K562 (cell line): ENCODE measurements around the gene STAB2. TPM values are rescaled to one million over a fixed set of nuclear protein-coding genes. Genes with fewer than 3 reads are reported as not detected.

Experiments used
- ATAC-seq: fragments of 200-7000 bp; cut with Tn5 transposase; 3 replicates; pipeline ENCODE4 v1.9.1; 2020; ENCODE audit warnings: moderate library complexity
- BruUV-seq: library from RNA; stranded (reverse); fragments of 400-500 nt; replicated peaks from 2 replicates; lab custom pipeline; 2021; lab: Mats Ljungman, UMichigan
- CTCF ChIA-PET: fragments of 300-600 bp; formaldehyde crosslinking; extraction: SDS; loops from one replicate; lab custom pipeline; 2021; ENCODE audit warnings: low intra/inter-chr PET ratio; lab: Yijun Ruan, JAX
- POLR2A ChIA-PET: fragments of 300-600, 350-650 bp; sonication (Branson Sonifier 250); formaldehyde crosslinking; extraction: SDS; loops from one replicate; lab custom pipeline; 2021; ENCODE audit warnings: antibody characterized with exemption, inconsistent platforms; lab: Yijun Ruan, JAX
- DNase-seq, 4 experiments: peaks; one replicate each; pipeline versions ENCODE4 v3.0.0 to v3.0.0-alpha.2; 2011 to 2018; ENCODE audit warnings: low spot score in 3 of 4, mixed read lengths in 3 of 4; ENCODE audit errors: extremely low read depth in 1 of 4
- FAIRE-seq: peaks from 2 replicates; lab custom pipeline; 2011; peaks lifted over from hg19 to GRCh38; lab: Jason Lieb, UNC
- H2AFZ ChIP-seq: 2 replicates; pipeline ENCODE4 v1.6.0; 2011; ENCODE audit warnings: low read depth, low read length, control low read depth, inconsistent platforms
- H3K27ac ChIP-seq: fragments of 200-600 bp; 3 replicates; pipeline ENCODE4 v1.8.0; 2011; ENCODE audit warnings: low read depth, mild to moderate bottlenecking, control low read depth, inconsistent platforms, low read length, moderate library complexity, mixed read lengths; ENCODE audit errors: extremely low read depth
- H3K27me3 ChIP-seq, 2 experiments: fragments of 300-600 bp in 1 of 2; 2 replicates in 1 of 2; 3 replicates in 1 of 2; pipeline versions ENCODE4 v1.6.0 to v1.8.0; 2011; ENCODE audit warnings: inconsistent platforms in 2 of 2, low read length in 2 of 2, mild to moderate bottlenecking in 1 of 2, mixed read lengths in 1 of 2, moderate library complexity in 1 of 2; ENCODE audit not compliant: control insufficient read depth in 2 of 2, insufficient read depth in 2 of 2
- H3K36me3 ChIP-seq: fragments of 300-600 bp; 3 replicates; pipeline ENCODE4 v1.8.0; 2011; ENCODE audit warnings: mild to moderate bottlenecking, low read length, inconsistent platforms; ENCODE audit not compliant: control insufficient read depth, insufficient read depth
- H3K4me1 ChIP-seq, 2 experiments: fragments of 200-600 bp in 1 of 2; replicated peaks in 1 of 2; 2 replicates in 1 of 2; 3 replicates in 1 of 2; pipeline versions ENCODE4 v1.5.1 to v1.8.0; 2011; ENCODE audit warnings: inconsistent platforms in 2 of 2, low read length in 2 of 2, mild to moderate bottlenecking in 1 of 2, mixed read lengths in 1 of 2, moderate library complexity in 1 of 2; ENCODE audit not compliant: control insufficient read depth in 2 of 2, insufficient read depth in 2 of 2
- H3K4me2 ChIP-seq: 2 replicates; pipeline ENCODE4 v1.6.1; 2011; ENCODE audit warnings: low read length, control low read depth, inconsistent platforms, mixed read lengths; ENCODE audit not compliant: insufficient read depth
- H3K4me3 ChIP-seq: fragments of 200-600 bp; sonication (generic), shearing (Covaris generic); 2 replicates; pipeline ENCODE4 v1.5.1; 2016; ENCODE audit warnings: control low read depth, inconsistent platforms
- H3K79me2 ChIP-seq: fragments of 200-600 bp; 3 replicates; pipeline ENCODE4 v1.8.0; 2011; ENCODE audit warnings: low read length, inconsistent platforms; ENCODE audit not compliant: control insufficient read depth, insufficient read depth
- H3K9ac ChIP-seq, 2 experiments: 2 replicates each; pipeline versions ENCODE4 v1.6.0 to v1.6.1; 2011; ENCODE audit warnings: low read depth in 2 of 2, low read length in 2 of 2, control low read depth in 1 of 2, inconsistent platforms in 1 of 2, mild to moderate bottlenecking in 1 of 2, mixed read lengths in 1 of 2; ENCODE audit not compliant: insufficient read depth in 1 of 2
- H3K9me1 ChIP-seq: one replicate; pipeline ENCODE4 v1.6.0; 2011; ENCODE audit warnings: inconsistent platforms, mild to moderate bottlenecking, low read length, moderate library complexity; ENCODE audit not compliant: control insufficient read depth, insufficient read depth
- H3K9me3 ChIP-seq: replicated peaks from 2 replicates; pipeline ENCODE4 v1.5.1; 2011; ENCODE audit warnings: low read depth, low read length, inconsistent platforms; ENCODE audit not compliant: control insufficient read depth, insufficient read depth
- H4K20me1 ChIP-seq: replicated peaks from 2 replicates; pipeline ENCODE4 v1.6.1; 2011; ENCODE audit warnings: low read length, inconsistent platforms, mixed read lengths; ENCODE audit not compliant: control insufficient read depth, insufficient read depth
- ADNP ChIP-seq: fragments of 200-800 bp; sonication (Bioruptor generic); IDR thresholded peaks from 2 replicates; pipeline ENCODE4 v1.6.1; 2016; ENCODE audit warnings: missing genetic modification characterization, missing compliant biosample characterization
- ASH1L ChIP-seq: fragments of 450-650 bp; IDR thresholded peaks from 2 replicates; pipeline ENCODE4 v1.6.1; 2018; ENCODE audit warnings: borderline replicate concordance, mild to moderate bottlenecking, low read depth; ENCODE audit not compliant: partially characterized antibody
- ZNF121 ChIP-seq: sonication (generic); formaldehyde crosslinking; conservative IDR thresholded peaks from 2 replicates; pipeline ENCODE4 v1.8.0; 2022; ENCODE audit warnings: missing genetic modification reagents
- ZNF384 ChIP-seq: IDR thresholded peaks from 2 replicates; pipeline ENCODE4 v1.6.1; 2012; ENCODE audit warnings: low read depth, low read length, improper control_type of control experiment
- WGBS: fragments of 100-300 bp; shearing (Covaris generic); methylation state at CpG from one replicate; pipeline ENCODE4 v1.1.6; 2016; ENCODE audit warnings: low coverage, mixed read lengths; ENCODE audit not compliant: insufficient coverage; ENCODE audit errors: missing lambda C conversion rate; 5-methylcytosine and 5-hydroxymethylcytosine counted together
- in situ Hi-C: fragments of 300-500 bp; cut with MboI; formaldehyde crosslinking; loops from 4 replicates; pipeline ENCODE4 v1.15.0; 2018; ENCODE audit warnings: inconsistent platforms, mixed read lengths
- intact Hi-C: fragments of 100-400 bp; cut with micrococcal nuclease; formaldehyde crosslinking; loops from 2 replicates; pipeline ENCODE4 v1.14.2; 2022
- polyA plus RNA-seq, 8 experiments: library from polyadenylated mRNA; depleted of rRNA in 4 of 8; stranded (reverse) in 5 of 8; unstranded in 3 of 8; fragments of >200 nt; fragmentation: Nextera tagmentation in 2 of 8; fragmentation: Illumina TruSeq in 1 of 8; extraction: Ambion mirVana in 2 of 8; extraction: Trizol in 1 of 8; gene quantifications; 2 replicates each; pipeline versions ENCODE4 v1.2.1 to v1.2.3, GENCODE V29; 2011 to 2014; ENCODE audit warnings: inconsistent platforms in 1 of 8, missing spikeins in 1 of 8
- total RNA-seq, 7 experiments: library from RNA; depleted of rRNA in 6 of 7; stranded (reverse); fragments of >200 nt in 6 of 7; fragmentation: Illumina TruSeq in 2 of 7; extraction: Trizol in 2 of 7; gene quantifications; 2 replicates each; pipeline versions ENCODE4 v1.2.1 to v1.2.3, GENCODE V29; 2011 to 2021; ENCODE audit warnings: low replicate concordance in 1 of 7

The STAB2 gene
- total and polyA plus RNA-seq, 9 of the 15 experiments (the other 6 are each of a cell fraction or from before 2014, with no cell fraction given) = 0.10 TPM; not detected in 8

DNA sequence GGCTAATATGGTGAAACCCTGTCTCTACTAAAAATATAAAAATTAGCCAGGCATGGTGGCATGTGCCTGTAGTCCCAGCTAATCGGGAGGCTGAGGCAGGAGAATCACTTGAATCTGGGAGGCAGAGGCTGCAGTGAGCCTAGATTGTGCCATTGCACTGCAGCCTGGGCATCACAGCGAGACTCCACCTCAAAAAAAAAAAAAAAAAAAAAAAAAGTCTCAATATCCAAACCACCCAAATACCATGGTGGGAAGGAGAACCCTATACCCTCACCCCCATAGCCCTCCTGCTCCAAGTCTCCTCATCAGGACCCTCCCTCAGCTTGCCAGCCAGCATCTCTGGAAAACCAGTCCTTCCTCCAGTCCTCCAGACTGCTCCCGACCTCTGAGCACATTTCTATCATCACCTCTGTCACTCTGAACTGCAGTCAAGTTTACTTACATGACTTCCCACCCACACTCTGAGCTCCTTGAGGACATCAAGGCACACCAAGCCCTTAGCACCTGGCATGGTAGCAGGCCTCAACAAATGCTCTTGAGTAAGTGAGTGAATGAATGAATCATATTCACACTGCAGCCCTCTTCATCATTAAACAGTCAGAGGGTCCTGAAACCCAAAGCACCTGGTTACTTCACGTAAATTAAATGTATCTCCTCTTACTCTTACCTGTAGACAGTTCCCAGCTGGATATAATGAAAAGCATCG is 218.7 kb downstream of the STAB2 start:
- H3K9ac ChIP-seq = no peak overlapping the region
- peak overlapping the region; percentile 77; the same call in 2 of the 3 replicates for H3K27ac ChIP-seq
- peaks cover 7% of the 10 kb centered on the region for H3K9me1 ChIP-seq
- peaks cover 79% of the 10 kb centered on the region for H3K36me3 ChIP-seq
- no peaks in the 10 kb centered on the region for H3K27me3 ChIP-seq
- H4K20me1 ChIP-seq = peaks cover 12% of the 10 kb centered on the region; the same call in 1 of the 2 replicates
- H3K4me2 ChIP-seq = no peak overlapping the region; the same call in 1 of the 2 replicates
- H3K9me3 ChIP-seq = peaks cover 2% of the 10 kb centered on the region; the same call in 1 of the 2 replicates
- H3K79me2 ChIP-seq = peaks cover 59% of the 10 kb centered on the region
- FAIRE-seq (peak; percentile 37), DNase-seq (no peak), ATAC-seq (no peak)
- H2AFZ ChIP-seq = no peak overlapping the region
- CTCF ChIA-PET = no interaction called here
- intact Hi-C loops = no loop called here
- WGBS = 53% methylated on average over 5 of the region's 5 CpGs
- H3K4me3 ChIP-seq = no peak overlapping the region
- peaks cover 32 to 67% of the 10 kb centered on the region in 2 experiments for H3K4me1 ChIP-seq
- TF ChIP-seq ADNP (tag) (peak; percentile 54), ZNF121 (CRISPR knock-in tag) (peak; percentile 83), ZNF384 (0 out of 2 replicates have a peak, but pooled peaks have one; percentile 19), ASH1L (no peak)
- POLR2A ChIA-PET = interaction anchor here (0.9 to 1.0 kb wide), 2 partner anchors 10 to 22 kb away, joined by 3 read pairs; no protein-coding TSS in a partner anchor
- BruUV-seq = no TSS peak
- in situ Hi-C loops = loop anchor here (10.0 kb wide), 1 partner anchor 1691 kb away; no protein-coding TSS in a partner anchor
